DOHH2 (cell line): ENCODE results near the gene RPP30.

Experiments
- H3F3A ChIP-seq: fragments of 200-600 bp; sonication (generic), shearing (Covaris generic); 2 replicates; pipeline ENCODE4 v1.6.0; 2016; ENCODE audit warnings: antibody characterized with exemption, mild to moderate bottlenecking; ENCODE audit not compliant: control insufficient read depth, insufficient read depth
- H3K27ac ChIP-seq: fragments of 200-600 bp; sonication (generic); 2 replicates; pipeline ENCODE4 v1.5.1; 2014; ENCODE audit warnings: low read depth, mild to moderate bottlenecking, low read length, moderate library complexity
- H3K27me3 ChIP-seq: fragments of 200-600 bp; sonication (generic); 2 replicates; pipeline ENCODE4 v1.6.1; 2014; ENCODE audit warnings: mild to moderate bottlenecking, low read length, mixed read lengths; ENCODE audit not compliant: control insufficient read depth
- H3K36me3 ChIP-seq: fragments of 200-600 bp; sonication (generic); 2 replicates; pipeline ENCODE4 v1.6.1; 2014; ENCODE audit warnings: mild to moderate bottlenecking, low read length, moderate library complexity, mixed read lengths; ENCODE audit not compliant: control insufficient read depth
- H3K4me1 ChIP-seq: fragments of 200-600 bp; sonication (generic); 2 replicates; pipeline ENCODE4 v1.6.1; 2014; ENCODE audit warnings: mild to moderate bottlenecking, low read length, mixed read lengths; ENCODE audit not compliant: control insufficient read depth
- H3K4me2 ChIP-seq: fragments of 200-600 bp; sonication (generic); 2 replicates; pipeline ENCODE4 v1.6.0; 2014; ENCODE audit warnings: mild to moderate bottlenecking, low read length, moderate library complexity
- H3K4me3 ChIP-seq: fragments of 200-600 bp; sonication (generic); 2 replicates; pipeline ENCODE4 v1.5.1; 2014; ENCODE audit warnings: mild to moderate bottlenecking, low read length, mixed read lengths
- H3K79me2 ChIP-seq: fragments of 200-600 bp; sonication (generic); 2 replicates; pipeline ENCODE4 v1.6.1; 2014; ENCODE audit warnings: mild to moderate bottlenecking, low read length, mixed read lengths; ENCODE audit not compliant: control insufficient read depth
- H3K9me2 ChIP-seq: fragments of 200-600 bp; sonication (generic); replicated peaks from 2 replicates; pipeline ENCODE4 v1.6.1; 2014; ENCODE audit warnings: mild to moderate bottlenecking, low read length, mixed read lengths; ENCODE audit not compliant: control insufficient read depth
- H3K9me3 ChIP-seq: fragments of 200-600 bp; sonication (generic); 2 replicates; pipeline ENCODE4 v1.6.1; 2014; ENCODE audit warnings: antibody characterized with exemption, low read length, mixed read lengths; ENCODE audit not compliant: control insufficient read depth, insufficient read depth
- H4K20me1 ChIP-seq: fragments of 200-600 bp; sonication (generic); 2 replicates; pipeline ENCODE4 v1.6.0; 2014; ENCODE audit warnings: low read depth, mild to moderate bottlenecking, antibody characterized with exemption, low read length, moderate library complexity; ENCODE audit not compliant: control insufficient read depth, insufficient read depth
- EZH2phosphoT487 ChIP-seq: fragments of 200-600 bp; sonication (generic); IDR thresholded peaks from 2 replicates; pipeline ENCODE4 v1.6.1; 2017; ENCODE audit warnings: borderline replicate concordance, mild to moderate bottlenecking, antibody characterized with exemption, low read length, moderate library complexity, mixed read lengths
- TF ChIP-seq, protein P1 (sequence below): fragments of 200-600 bp; sonication (generic); IDR thresholded peaks from one replicate; pipeline ENCODE4 v1.5.1; 2014; ENCODE audit warnings: antibody characterized with exemption, mild to moderate bottlenecking, low read depth, low read length; ENCODE audit not compliant: poor library complexity, severe bottlenecking

RPP30 gene

GRCh38 chr10:90905925-90906324 lies 34.2 kb downstream of the RPP30 start:
- TF ChIP-seq EZH2phosphoT487: no peak
- TF ChIP-seq, protein P1, sequence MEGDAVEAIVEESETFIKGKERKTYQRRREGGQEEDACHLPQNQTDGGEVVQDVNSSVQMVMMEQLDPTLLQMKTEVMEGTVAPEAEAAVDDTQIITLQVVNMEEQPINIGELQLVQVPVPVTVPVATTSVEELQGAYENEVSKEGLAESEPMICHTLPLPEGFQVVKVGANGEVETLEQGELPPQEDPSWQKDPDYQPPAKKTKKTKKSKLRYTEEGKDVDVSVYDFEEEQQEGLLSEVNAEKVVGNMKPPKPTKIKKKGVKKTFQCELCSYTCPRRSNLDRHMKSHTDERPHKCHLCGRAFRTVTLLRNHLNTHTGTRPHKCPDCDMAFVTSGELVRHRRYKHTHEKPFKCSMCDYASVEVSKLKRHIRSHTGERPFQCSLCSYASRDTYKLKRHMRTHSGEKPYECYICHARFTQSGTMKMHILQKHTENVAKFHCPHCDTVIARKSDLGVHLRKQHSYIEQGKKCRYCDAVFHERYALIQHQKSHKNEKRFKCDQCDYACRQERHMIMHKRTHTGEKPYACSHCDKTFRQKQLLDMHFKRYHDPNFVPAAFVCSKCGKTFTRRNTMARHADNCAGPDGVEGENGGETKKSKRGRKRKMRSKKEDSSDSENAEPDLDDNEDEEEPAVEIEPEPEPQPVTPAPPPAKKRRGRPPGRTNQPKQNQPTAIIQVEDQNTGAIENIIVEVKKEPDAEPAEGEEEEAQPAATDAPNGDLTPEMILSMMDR: no peak
- Histone ChIP-seq H3K9me2 (no peaks in the 10 kb centered on the region), H3K9me3 (no peaks in the 10 kb centered on the region), H3F3A (no peaks in the 10 kb centered on the region), H3K36me3 (peaks cover 27% of the 10 kb centered on the region), H3K4me3 (no peak overlapping the region), H3K27me3 (no peaks in the 10 kb centered on the region), H3K79me2 (no peaks in the 10 kb centered on the region), H3K27ac (no peak overlapping the region), H4K20me1 (no peaks in the 10 kb centered on the region), H3K4me2 (no peak overlapping the region), H3K4me1 (no peaks in the 10 kb centered on the region)

DNA sequence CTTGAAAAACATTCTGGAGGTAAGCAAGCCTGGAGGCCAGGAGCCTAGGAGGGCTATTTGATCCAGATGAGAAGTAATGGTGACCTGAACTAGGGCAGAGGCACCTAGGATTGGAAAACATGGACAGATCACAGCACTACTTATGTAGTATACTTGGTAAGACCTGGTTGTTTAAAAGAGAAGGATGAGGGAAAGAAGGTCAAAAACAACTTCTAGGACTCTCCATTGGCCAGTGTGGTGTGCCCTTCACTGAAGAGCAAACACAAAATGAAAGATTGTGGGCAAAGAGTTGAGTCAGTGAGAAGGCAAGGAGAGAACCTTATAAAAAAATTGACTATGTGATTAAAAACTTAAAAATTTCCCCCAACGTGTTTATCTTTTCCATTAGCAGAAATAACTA lies 34.8 kb downstream of the RPP30 start:
- no peak overlapping the region for H3K4me3 ChIP-seq
- H3K4me2 ChIP-seq: no peak overlapping the region
- peaks cover under 1% of the 10 kb centered on the region for H3K4me1 ChIP-seq
- H3K79me2 ChIP-seq: no peaks in the 10 kb centered on the region
- no peaks in the 10 kb centered on the region for H4K20me1 ChIP-seq
- no peaks in the 10 kb centered on the region for H3K9me2 ChIP-seq
- peaks cover 22% of the 10 kb centered on the region for H3K36me3 ChIP-seq
- no peak for TF ChIP-seq EZH2phosphoT487
- TF ChIP-seq, protein P1: no peak
- no peaks in the 10 kb centered on the region for H3K9me3 ChIP-seq
- no peak overlapping the region for H3K27ac ChIP-seq
- H3K27me3 ChIP-seq: no peaks in the 10 kb centered on the region
- H3F3A ChIP-seq: no peaks in the 10 kb centered on the region

DNA sequence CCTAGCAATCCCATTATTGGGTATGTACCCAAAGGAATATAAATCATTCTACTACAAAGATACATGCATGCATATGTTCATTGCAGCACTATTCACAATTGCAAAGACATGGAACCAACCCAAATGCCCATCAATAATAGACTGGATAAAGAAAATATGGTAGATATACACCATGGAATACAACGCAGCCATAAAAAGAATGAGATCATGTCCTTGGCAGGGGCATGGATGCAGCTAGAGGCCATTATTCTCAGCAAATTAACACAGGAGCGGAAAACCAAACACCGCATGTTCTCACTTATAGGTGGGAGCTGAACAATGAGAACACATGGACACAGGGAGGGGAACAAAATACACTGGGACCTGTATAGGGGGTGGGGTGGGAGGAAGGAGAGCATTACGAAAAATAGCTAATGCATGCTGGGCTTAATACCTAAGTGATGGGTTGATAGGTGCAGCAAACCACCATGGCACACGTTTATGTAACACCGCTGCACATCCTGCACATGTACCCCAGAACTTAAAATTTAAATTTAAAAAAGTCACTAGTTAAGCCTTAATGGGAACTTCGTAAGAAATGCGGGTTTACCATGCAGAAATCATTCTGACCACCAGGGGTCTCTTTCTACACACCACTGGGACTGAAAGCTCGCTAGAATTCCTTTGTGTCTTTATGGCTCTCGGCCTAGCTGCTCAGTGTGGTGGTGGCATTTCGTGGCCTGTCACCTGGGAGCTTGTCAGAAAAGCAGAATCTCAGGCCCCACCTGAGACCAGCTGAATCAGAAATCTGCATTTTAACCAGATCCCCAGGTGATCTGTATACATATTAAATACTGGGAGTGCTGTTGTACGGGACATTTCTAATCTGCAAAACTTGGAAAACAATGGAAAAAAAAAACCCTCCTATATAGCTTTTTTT lies 39.6 kb downstream of the RPP30 start:
- Histone ChIP-seq H3K4me2 (peak overlapping the region; percentile 31; the same call in 1 of the 2 replicates), H4K20me1 (no peaks in the 10 kb centered on the region), H3K9me2 (no peaks in the 10 kb centered on the region), H3K27ac (no peak overlapping the region), H3F3A (no peaks in the 10 kb centered on the region), H3K4me1 (peaks cover 9% of the 10 kb centered on the region), H3K4me3 (no peak overlapping the region), H3K9me3 (no peaks in the 10 kb centered on the region), H3K36me3 (peaks cover 3% of the 10 kb centered on the region; the same call in 1 of the 2 replicates), H3K27me3 (no peaks in the 10 kb centered on the region), H3K79me2 (no peaks in the 10 kb centered on the region)
- no peak for TF ChIP-seq EZH2phosphoT487
- TF ChIP-seq, protein P1: peak; percentile 82
